K562 (cell line): ENCODE measurements around the gene ETNK2. TPM values are rescaled to one million over a fixed set of nuclear protein-coding genes. Genes with fewer than 3 reads are reported as not detected.

Experiments used
- ATAC-seq: fragments of 200-7000 bp; cut with Tn5 transposase; 3 replicates; pipeline ENCODE4 v1.9.1; 2020; ENCODE audit warnings: moderate library complexity
- BruUV-seq: library from RNA; stranded (reverse); fragments of 400-500 nt; replicated peaks from 2 replicates; lab custom pipeline; 2021; lab: Mats Ljungman, UMichigan
- CTCF ChIA-PET: fragments of 300-600 bp; formaldehyde crosslinking; extraction: SDS; loops from one replicate; lab custom pipeline; 2021; ENCODE audit warnings: low intra/inter-chr PET ratio; lab: Yijun Ruan, JAX
- POLR2A ChIA-PET: fragments of 300-600, 350-650 bp; sonication (Branson Sonifier 250); formaldehyde crosslinking; extraction: SDS; loops from one replicate; lab custom pipeline; 2021; ENCODE audit warnings: antibody characterized with exemption, inconsistent platforms; lab: Yijun Ruan, JAX
- DNase-seq, 4 experiments: peaks; one replicate each; pipeline versions ENCODE4 v3.0.0 to v3.0.0-alpha.2; 2011 to 2018; ENCODE audit warnings: low spot score in 3 of 4, mixed read lengths in 3 of 4; ENCODE audit errors: extremely low read depth in 1 of 4
- FAIRE-seq: peaks from 2 replicates; lab custom pipeline; 2011; peaks lifted over from hg19 to GRCh38; lab: Jason Lieb, UNC
- H2AFZ ChIP-seq: 2 replicates; pipeline ENCODE4 v1.6.0; 2011; ENCODE audit warnings: low read depth, low read length, control low read depth, inconsistent platforms
- H3K27ac ChIP-seq: fragments of 200-600 bp; 3 replicates; pipeline ENCODE4 v1.8.0; 2011; ENCODE audit warnings: low read depth, mild to moderate bottlenecking, control low read depth, inconsistent platforms, low read length, moderate library complexity, mixed read lengths; ENCODE audit errors: extremely low read depth
- H3K27me3 ChIP-seq, 2 experiments: fragments of 300-600 bp in 1 of 2; 2 replicates in 1 of 2; 3 replicates in 1 of 2; pipeline versions ENCODE4 v1.6.0 to v1.8.0; 2011; ENCODE audit warnings: inconsistent platforms in 2 of 2, low read length in 2 of 2, mild to moderate bottlenecking in 1 of 2, mixed read lengths in 1 of 2, moderate library complexity in 1 of 2; ENCODE audit not compliant: control insufficient read depth in 2 of 2, insufficient read depth in 2 of 2
- H3K36me3 ChIP-seq: fragments of 300-600 bp; 3 replicates; pipeline ENCODE4 v1.8.0; 2011; ENCODE audit warnings: mild to moderate bottlenecking, low read length, inconsistent platforms; ENCODE audit not compliant: control insufficient read depth, insufficient read depth
- H3K4me1 ChIP-seq, 2 experiments: fragments of 200-600 bp in 1 of 2; replicated peaks in 1 of 2; 2 replicates in 1 of 2; 3 replicates in 1 of 2; pipeline versions ENCODE4 v1.5.1 to v1.8.0; 2011; ENCODE audit warnings: inconsistent platforms in 2 of 2, low read length in 2 of 2, mild to moderate bottlenecking in 1 of 2, mixed read lengths in 1 of 2, moderate library complexity in 1 of 2; ENCODE audit not compliant: control insufficient read depth in 2 of 2, insufficient read depth in 2 of 2
- H3K4me2 ChIP-seq: 2 replicates; pipeline ENCODE4 v1.6.1; 2011; ENCODE audit warnings: low read length, control low read depth, inconsistent platforms, mixed read lengths; ENCODE audit not compliant: insufficient read depth
- H3K4me3 ChIP-seq: fragments of 200-600 bp; sonication (generic), shearing (Covaris generic); 2 replicates; pipeline ENCODE4 v1.5.1; 2016; ENCODE audit warnings: control low read depth, inconsistent platforms
- H3K79me2 ChIP-seq: fragments of 200-600 bp; 3 replicates; pipeline ENCODE4 v1.8.0; 2011; ENCODE audit warnings: low read length, inconsistent platforms; ENCODE audit not compliant: control insufficient read depth, insufficient read depth
- H3K9ac ChIP-seq, 2 experiments: 2 replicates each; pipeline versions ENCODE4 v1.6.0 to v1.6.1; 2011; ENCODE audit warnings: low read depth in 2 of 2, low read length in 2 of 2, control low read depth in 1 of 2, inconsistent platforms in 1 of 2, mild to moderate bottlenecking in 1 of 2, mixed read lengths in 1 of 2; ENCODE audit not compliant: insufficient read depth in 1 of 2
- H3K9me1 ChIP-seq: one replicate; pipeline ENCODE4 v1.6.0; 2011; ENCODE audit warnings: inconsistent platforms, mild to moderate bottlenecking, low read length, moderate library complexity; ENCODE audit not compliant: control insufficient read depth, insufficient read depth
- H3K9me3 ChIP-seq: replicated peaks from 2 replicates; pipeline ENCODE4 v1.5.1; 2011; ENCODE audit warnings: low read depth, low read length, inconsistent platforms; ENCODE audit not compliant: control insufficient read depth, insufficient read depth
- H4K20me1 ChIP-seq: replicated peaks from 2 replicates; pipeline ENCODE4 v1.6.1; 2011; ENCODE audit warnings: low read length, inconsistent platforms, mixed read lengths; ENCODE audit not compliant: control insufficient read depth, insufficient read depth
- KLF13 ChIP-seq: fragments of 450-650 bp; IDR thresholded peaks from 2 replicates; pipeline ENCODE4 v1.6.1; 2016; ENCODE audit warnings: missing genetic modification characterization, low read depth, mild to moderate bottlenecking, missing compliant biosample characterization, moderate library complexity, borderline replicate concordance
- SOX6 ChIP-seq: fragments of 450-650 bp; IDR thresholded peaks from 2 replicates; pipeline ENCODE4 v1.6.1; 2014; ENCODE audit warnings: mild to moderate bottlenecking
- WGBS: fragments of 100-300 bp; shearing (Covaris generic); methylation state at CpG from one replicate; pipeline ENCODE4 v1.1.6; 2016; ENCODE audit warnings: low coverage, mixed read lengths; ENCODE audit not compliant: insufficient coverage; ENCODE audit errors: missing lambda C conversion rate; 5-methylcytosine and 5-hydroxymethylcytosine counted together
- in situ Hi-C: fragments of 300-500 bp; cut with MboI; formaldehyde crosslinking; loops from 4 replicates; pipeline ENCODE4 v1.15.0; 2018; ENCODE audit warnings: inconsistent platforms, mixed read lengths
- intact Hi-C: fragments of 100-400 bp; cut with micrococcal nuclease; formaldehyde crosslinking; loops from 2 replicates; pipeline ENCODE4 v1.14.2; 2022
- polyA plus RNA-seq, 8 experiments: library from polyadenylated mRNA; depleted of rRNA in 4 of 8; stranded (reverse) in 5 of 8; unstranded in 3 of 8; fragments of >200 nt; fragmentation: Nextera tagmentation in 2 of 8; fragmentation: Illumina TruSeq in 1 of 8; extraction: Ambion mirVana in 2 of 8; extraction: Trizol in 1 of 8; gene quantifications; 2 replicates each; pipeline versions ENCODE4 v1.2.1 to v1.2.3, GENCODE V29; 2011 to 2014; ENCODE audit warnings: inconsistent platforms in 1 of 8, missing spikeins in 1 of 8
- total RNA-seq, 7 experiments: library from RNA; depleted of rRNA in 6 of 7; stranded (reverse); fragments of >200 nt in 6 of 7; fragmentation: Illumina TruSeq in 2 of 7; extraction: Trizol in 2 of 7; gene quantifications; 2 replicates each; pipeline versions ENCODE4 v1.2.1 to v1.2.3, GENCODE V29; 2011 to 2021; ENCODE audit warnings: low replicate concordance in 1 of 7
- TF ChIP-seq, protein P1 (sequence below): fragments of 200-800 bp; sonication (Bioruptor generic); IDR thresholded peaks from 2 replicates; pipeline ENCODE4 v1.6.1; 2017; ENCODE audit warnings: missing genetic modification characterization, missing compliant biosample characterization
- TF ChIP-seq, protein P2 (sequence below): fragments of 250-450 bp; sonication (Bioruptor Pico); IDR thresholded peaks from 2 replicates; pipeline ENCODE4 v1.5.0; 2020; ENCODE audit warnings: mild to moderate bottlenecking, borderline replicate concordance
- TF ChIP-seq, protein P3 (sequence below): fragments of 450-650 bp; formaldehyde crosslinking; IDR thresholded peaks from 2 replicates; pipeline ENCODE4 v1.4.0; 2020; ENCODE audit warnings: mild to moderate bottlenecking, mixed read lengths
- TF ChIP-seq, protein P4 (sequence below), 2 experiments: fragments of 450-650 bp; IDR thresholded peaks; 2 replicates each; pipeline ENCODE4 v1.6.1; 2018; ENCODE audit warnings: mild to moderate bottlenecking in 2 of 2, low read depth in 1 of 2; ENCODE audit not compliant: partially characterized antibody in 2 of 2

ETNK2 gene
- total and polyA plus RNA-seq, 9 of the 15 experiments (the other 6 are each of a cell fraction or from before 2014, with no cell fraction given), result 0.03 to 0.38 (median 0.13) TPM; not detected in 4

DNA sequence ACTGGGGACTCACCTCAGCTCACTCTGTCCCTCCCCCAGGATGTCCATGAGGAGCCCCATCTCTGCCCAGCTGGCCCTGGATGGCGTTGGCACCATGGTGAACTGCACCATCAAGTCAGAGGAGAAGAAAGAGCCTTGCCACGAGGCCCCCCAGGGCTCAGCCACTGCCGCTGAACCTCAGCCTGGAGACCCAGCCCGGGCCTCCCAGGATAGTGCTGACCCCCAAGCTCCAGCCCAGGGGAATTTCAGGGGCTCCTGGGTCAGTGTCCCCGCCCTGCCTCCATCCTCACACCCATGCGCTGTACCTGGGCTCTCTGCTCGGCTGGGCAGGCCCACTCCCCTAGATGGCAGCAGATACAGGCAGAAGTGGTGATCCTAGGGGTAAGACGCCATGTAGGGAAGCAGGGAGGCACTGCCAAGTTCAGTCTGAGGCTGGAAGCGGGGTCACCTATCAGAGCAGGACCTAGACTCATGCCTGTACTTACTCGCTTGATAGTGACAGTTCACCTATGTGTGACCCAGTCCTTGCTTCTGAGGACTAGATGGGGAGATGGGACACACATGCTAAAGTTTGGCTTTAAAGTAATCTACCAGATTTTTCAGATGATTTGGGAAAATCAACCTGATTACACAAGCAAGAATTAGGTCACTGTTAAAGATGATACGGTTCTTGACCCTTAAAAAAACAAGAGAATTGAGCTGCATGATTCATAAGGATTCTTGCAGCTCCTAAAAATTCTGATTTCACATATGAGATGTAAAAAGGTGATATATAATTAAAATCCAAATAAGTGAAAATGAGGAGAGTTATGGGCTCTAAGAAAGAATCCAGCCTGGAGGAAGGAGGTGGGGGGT, 38.7 kb downstream of the ETNK2 start (continued):
- TF ChIP-seq KLF13 (tag), result no peak
- TF ChIP-seq SOX6, result no peak
- TF ChIP-seq, protein P1, sequence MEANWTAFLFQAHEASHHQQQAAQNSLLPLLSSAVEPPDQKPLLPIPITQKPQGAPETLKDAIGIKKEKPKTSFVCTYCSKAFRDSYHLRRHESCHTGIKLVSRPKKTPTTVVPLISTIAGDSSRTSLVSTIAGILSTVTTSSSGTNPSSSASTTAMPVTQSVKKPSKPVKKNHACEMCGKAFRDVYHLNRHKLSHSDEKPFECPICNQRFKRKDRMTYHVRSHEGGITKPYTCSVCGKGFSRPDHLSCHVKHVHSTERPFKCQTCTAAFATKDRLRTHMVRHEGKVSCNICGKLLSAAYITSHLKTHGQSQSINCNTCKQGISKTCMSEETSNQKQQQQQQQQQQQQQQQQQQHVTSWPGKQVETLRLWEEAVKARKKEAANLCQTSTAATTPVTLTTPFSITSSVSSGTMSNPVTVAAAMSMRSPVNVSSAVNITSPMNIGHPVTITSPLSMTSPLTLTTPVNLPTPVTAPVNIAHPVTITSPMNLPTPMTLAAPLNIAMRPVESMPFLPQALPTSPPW (CRISPR knock-in tag), result no peak

DNA sequence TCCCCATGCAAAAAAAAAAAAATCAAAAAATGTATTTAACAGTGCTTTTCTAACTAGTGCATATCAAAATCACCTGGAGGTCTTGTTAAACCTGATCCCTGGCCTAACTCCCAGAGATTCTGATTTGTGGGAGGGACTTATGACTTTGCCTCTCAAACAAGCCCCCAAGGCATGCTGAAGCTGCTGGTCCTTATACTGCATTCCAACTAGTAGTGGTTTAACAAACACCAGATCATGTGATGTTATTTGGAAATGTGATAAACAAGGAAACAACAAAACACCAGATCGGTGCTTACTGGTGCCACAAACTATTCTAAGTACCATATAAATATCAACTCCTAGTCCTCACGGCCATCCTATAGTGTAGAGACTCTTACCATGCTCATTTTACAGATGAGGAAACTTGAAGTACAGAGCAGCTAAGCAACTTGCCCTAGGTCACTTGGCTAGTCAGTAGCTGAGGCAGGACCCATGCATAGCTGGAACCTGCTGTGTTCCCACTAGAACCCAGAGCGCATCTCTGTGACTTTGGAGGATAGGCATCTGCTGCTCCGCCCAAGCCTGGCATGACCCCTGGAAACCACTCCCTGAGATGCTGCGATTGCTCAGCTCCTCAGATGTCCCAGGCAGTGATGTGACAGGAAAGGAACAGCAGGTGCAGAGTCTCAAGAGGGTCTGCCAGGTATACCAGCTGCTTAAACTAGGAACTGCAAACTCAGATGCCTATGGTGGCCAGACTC, 40.8 kb downstream of the ETNK2 start:
- FAIRE-seq, result no peak
- H3K27ac ChIP-seq, result no peak overlapping the region
- no peaks in the 10 kb centered on the region; the same call in 1 of the 2 replicates for H4K20me1 ChIP-seq
- intact Hi-C loops, result no loop called here
- BruUV-seq, result no TSS peak
- H3K4me3 ChIP-seq, result no peak overlapping the region
- 6% methylated on average over 5 of the region's 5 CpGs for WGBS
- TF ChIP-seq, protein P2, sequence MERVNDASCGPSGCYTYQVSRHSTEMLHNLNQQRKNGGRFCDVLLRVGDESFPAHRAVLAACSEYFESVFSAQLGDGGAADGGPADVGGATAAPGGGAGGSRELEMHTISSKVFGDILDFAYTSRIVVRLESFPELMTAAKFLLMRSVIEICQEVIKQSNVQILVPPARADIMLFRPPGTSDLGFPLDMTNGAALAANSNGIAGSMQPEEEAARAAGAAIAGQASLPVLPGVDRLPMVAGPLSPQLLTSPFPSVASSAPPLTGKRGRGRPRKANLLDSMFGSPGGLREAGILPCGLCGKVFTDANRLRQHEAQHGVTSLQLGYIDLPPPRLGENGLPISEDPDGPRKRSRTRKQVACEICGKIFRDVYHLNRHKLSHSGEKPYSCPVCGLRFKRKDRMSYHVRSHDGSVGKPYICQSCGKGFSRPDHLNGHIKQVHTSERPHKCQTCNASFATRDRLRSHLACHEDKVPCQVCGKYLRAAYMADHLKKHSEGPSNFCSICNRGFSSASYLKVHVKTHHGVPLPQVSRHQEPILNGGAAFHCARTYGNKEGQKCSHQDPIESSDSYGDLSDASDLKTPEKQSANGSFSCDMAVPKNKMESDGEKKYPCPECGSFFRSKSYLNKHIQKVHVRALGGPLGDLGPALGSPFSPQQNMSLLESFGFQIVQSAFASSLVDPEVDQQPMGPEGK, result no peak
- TF ChIP-seq, protein P3, sequence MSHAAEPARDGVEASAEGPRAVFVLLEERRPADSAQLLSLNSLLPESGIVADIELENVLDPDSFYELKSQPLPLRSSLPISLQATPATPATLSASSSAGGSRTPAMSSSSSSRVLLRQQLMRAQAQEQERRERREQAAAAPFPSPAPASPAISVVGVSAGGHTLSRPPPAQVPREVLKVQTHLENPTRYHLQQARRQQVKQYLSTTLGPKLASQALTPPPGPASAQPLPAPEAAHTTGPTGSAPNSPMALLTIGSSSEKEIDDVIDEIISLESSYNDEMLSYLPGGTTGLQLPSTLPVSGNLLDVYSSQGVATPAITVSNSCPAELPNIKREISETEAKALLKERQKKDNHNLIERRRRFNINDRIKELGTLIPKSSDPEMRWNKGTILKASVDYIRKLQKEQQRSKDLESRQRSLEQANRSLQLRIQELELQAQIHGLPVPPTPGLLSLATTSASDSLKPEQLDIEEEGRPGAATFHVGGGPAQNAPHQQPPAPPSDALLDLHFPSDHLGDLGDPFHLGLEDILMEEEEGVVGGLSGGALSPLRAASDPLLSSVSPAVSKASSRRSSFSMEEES, result peak; percentile 70
- TF ChIP-seq, protein P4, sequence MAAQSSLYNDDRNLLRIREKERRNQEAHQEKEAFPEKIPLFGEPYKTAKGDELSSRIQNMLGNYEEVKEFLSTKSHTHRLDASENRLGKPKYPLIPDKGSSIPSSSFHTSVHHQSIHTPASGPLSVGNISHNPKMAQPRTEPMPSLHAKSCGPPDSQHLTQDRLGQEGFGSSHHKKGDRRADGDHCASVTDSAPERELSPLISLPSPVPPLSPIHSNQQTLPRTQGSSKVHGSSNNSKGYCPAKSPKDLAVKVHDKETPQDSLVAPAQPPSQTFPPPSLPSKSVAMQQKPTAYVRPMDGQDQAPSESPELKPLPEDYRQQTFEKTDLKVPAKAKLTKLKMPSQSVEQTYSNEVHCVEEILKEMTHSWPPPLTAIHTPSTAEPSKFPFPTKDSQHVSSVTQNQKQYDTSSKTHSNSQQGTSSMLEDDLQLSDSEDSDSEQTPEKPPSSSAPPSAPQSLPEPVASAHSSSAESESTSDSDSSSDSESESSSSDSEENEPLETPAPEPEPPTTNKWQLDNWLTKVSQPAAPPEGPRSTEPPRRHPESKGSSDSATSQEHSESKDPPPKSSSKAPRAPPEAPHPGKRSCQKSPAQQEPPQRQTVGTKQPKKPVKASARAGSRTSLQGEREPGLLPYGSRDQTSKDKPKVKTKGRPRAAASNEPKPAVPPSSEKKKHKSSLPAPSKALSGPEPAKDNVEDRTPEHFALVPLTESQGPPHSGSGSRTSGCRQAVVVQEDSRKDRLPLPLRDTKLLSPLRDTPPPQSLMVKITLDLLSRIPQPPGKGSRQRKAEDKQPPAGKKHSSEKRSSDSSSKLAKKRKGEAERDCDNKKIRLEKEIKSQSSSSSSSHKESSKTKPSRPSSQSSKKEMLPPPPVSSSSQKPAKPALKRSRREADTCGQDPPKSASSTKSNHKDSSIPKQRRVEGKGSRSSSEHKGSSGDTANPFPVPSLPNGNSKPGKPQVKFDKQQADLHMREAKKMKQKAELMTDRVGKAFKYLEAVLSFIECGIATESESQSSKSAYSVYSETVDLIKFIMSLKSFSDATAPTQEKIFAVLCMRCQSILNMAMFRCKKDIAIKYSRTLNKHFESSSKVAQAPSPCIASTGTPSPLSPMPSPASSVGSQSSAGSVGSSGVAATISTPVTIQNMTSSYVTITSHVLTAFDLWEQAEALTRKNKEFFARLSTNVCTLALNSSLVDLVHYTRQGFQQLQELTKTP (IDR thresholded peaks at IDR 0.05; ENCODE audit: low read depth in 1 of 2, partially characterized antibody in 2 of 2), result no peak
- TF ChIP-seq, all 486 proteins: peak for 1
- DNase-seq, result no peak
- H3K79me2 ChIP-seq, result no peaks in the 10 kb centered on the region
- H3K4me1 ChIP-seq, result 0 out of 5 replicates have a peak, but pooled peaks cover 0 to 2% of the 10 kb centered on the region in 2 experiments
- no peaks in the 10 kb centered on the region for H3K9me1 ChIP-seq
- ATAC-seq, result no peak
- CTCF ChIA-PET, result no interaction called here
- in situ Hi-C loops, result no loop called here
- H2AFZ ChIP-seq, result no peak overlapping the region
- H3K9me3 ChIP-seq, result no peaks in the 10 kb centered on the region
- no peaks in the 10 kb centered on the region for H3K36me3 ChIP-seq
- H3K9ac ChIP-seq, result no peak overlapping the region
- H3K27me3 ChIP-seq, result peaks cover 13 to 44% of the 10 kb centered on the region in 2 experiments
- POLR2A ChIA-PET, result no interaction called here
- no peak overlapping the region for H3K4me2 ChIP-seq
